Fibroblast of lung (primary cell): ENCODE data around the gene LRR1. TPM values are rescaled to one million over a fixed set of nuclear protein-coding genes. Genes with fewer than 3 reads are reported as not detected.

Source experiments
- DNase-seq, 2 donors: peaks; one replicate each; pipeline versions ENCODE4 v3.0.0 to v3.0.0-alpha.2; 2010; ENCODE audit warnings: low read depth in 2 of 2
- H2AFZ ChIP-seq: 2 replicates; pipeline ENCODE4 v1.5.1; 2012; ENCODE audit warnings: low read length, control low read depth, inconsistent platforms
- H3K27ac ChIP-seq: 2 replicates; pipeline ENCODE4 v1.5.1; 2011; ENCODE audit warnings: low read length, control low read depth; ENCODE audit not compliant: insufficient read depth
- H3K27me3 ChIP-seq: 2 replicates; pipeline ENCODE4 v1.5.1; 2011; ENCODE audit warnings: mild to moderate bottlenecking, low read length; ENCODE audit not compliant: control insufficient read depth, insufficient read depth
- H3K36me3 ChIP-seq: 2 replicates; pipeline ENCODE4 v1.5.1; 2011; ENCODE audit warnings: low read length; ENCODE audit not compliant: control insufficient read depth, insufficient read depth
- H3K4me1 ChIP-seq: 2 replicates; pipeline ENCODE4 v1.5.1; 2011; ENCODE audit warnings: low read length; ENCODE audit not compliant: control insufficient read depth, insufficient read depth; ENCODE audit errors: extremely low read depth
- H3K4me2 ChIP-seq: 2 replicates; pipeline ENCODE4 v1.5.1; 2011; ENCODE audit warnings: low read length, control low read depth; ENCODE audit not compliant: insufficient read depth; ENCODE audit errors: extremely low read depth
- H3K4me3 ChIP-seq, 4 experiments: fragments of 200-600 bp in 1 of 4; sonication (generic) in 1 of 4; replicated peaks in 1 of 4; 2 replicates each; pipeline ENCODE4 v1.5.1; 2011 to 2016; ENCODE audit warnings: low read length in 4 of 4, low read depth in 3 of 4, mild to moderate bottlenecking in 3 of 4, control low read depth in 2 of 4, inconsistent platforms in 1 of 4, mixed read lengths in 1 of 4; ENCODE audit not compliant: insufficient read depth in 1 of 4; ENCODE audit errors: control extremely low read depth in 1 of 4
- H3K79me2 ChIP-seq: 2 replicates; pipeline ENCODE4 v1.5.1; 2012; ENCODE audit warnings: mild to moderate bottlenecking, low read length, inconsistent platforms; ENCODE audit not compliant: control insufficient read depth, insufficient read depth
- H3K9ac ChIP-seq: 2 replicates; pipeline ENCODE4 v1.5.1; 2011; ENCODE audit warnings: mild to moderate bottlenecking, low read length, control low read depth; ENCODE audit not compliant: insufficient read depth
- H3K9me3 ChIP-seq: 2 replicates; pipeline ENCODE4 v1.5.1; 2012; ENCODE audit warnings: low read depth, low read length; ENCODE audit not compliant: control insufficient read depth, insufficient read depth
- H4K20me1 ChIP-seq: 2 replicates; pipeline ENCODE4 v1.5.1; 2011; ENCODE audit warnings: low read length; ENCODE audit not compliant: control insufficient read depth, insufficient read depth; ENCODE audit errors: extremely low read depth
- EZH2 ChIP-seq: IDR thresholded peaks from 2 replicates; pipeline ENCODE4 v1.5.1; 2012; ENCODE audit warnings: low read length, control low read depth, mild to moderate bottlenecking; ENCODE audit errors: missing control alignments
- polyA plus RNA-seq, 2 donors: library from polyadenylated mRNA; depleted of rRNA in 1 of 2; stranded (reverse) in 1 of 2; unstranded in 1 of 2; fragments of >200 nt; gene quantifications; 2 replicates each; pipeline ENCODE4 v1.2.1, GENCODE V29; 2011 to 2012; ENCODE audit warnings: missing spikeins in 1 of 2
- total RNA-seq: library from RNA; depleted of rRNA; stranded (reverse); fragments of >200 nt; gene quantifications from 2 replicates; pipeline ENCODE4 v1.2.1, GENCODE V29; 2014
- TF ChIP-seq, protein P1 (sequence below), 2 donors: IDR thresholded peaks in 1 of 2; conservative IDR thresholded peaks in 1 of 2; 1 replicate in 1 of 2; 2 replicates in 1 of 2; pipeline ENCODE4 v1.5.1; 2011 to 2012; ENCODE audit warnings: low read length in 2 of 2, control low read depth in 1 of 2, inconsistent platforms in 1 of 2, low read depth in 1 of 2, mild to moderate bottlenecking in 1 of 2

LRR1 gene
- total and polyA plus RNA-seq, 2 donors (not counting 1 experiment from before 2014, with no cell fraction given) = 10.7 to 10.9 TPM

GRCh38 chr14:49637534-49638078 lies 38.9 kb downstream of the LRR1 start:
- Histone ChIP-seq H3K9ac (no peak overlapping the region), H3K27ac (no peak overlapping the region), H3K4me2 (no peak overlapping the region), H2AFZ (no peak overlapping the region), H3K4me1 (peaks cover 2% of the 10 kb centered on the region), H3K9me3 (no peaks in the 10 kb centered on the region), H3K4me3 (no peak overlapping the region), H3K27me3 (no peaks in the 10 kb centered on the region), H3K79me2 (peaks cover 45% of the 10 kb centered on the region), H3K36me3 (peaks cover 4% of the 10 kb centered on the region), H4K20me1 (no peaks in the 10 kb centered on the region)
- TF ChIP-seq, protein P1, sequence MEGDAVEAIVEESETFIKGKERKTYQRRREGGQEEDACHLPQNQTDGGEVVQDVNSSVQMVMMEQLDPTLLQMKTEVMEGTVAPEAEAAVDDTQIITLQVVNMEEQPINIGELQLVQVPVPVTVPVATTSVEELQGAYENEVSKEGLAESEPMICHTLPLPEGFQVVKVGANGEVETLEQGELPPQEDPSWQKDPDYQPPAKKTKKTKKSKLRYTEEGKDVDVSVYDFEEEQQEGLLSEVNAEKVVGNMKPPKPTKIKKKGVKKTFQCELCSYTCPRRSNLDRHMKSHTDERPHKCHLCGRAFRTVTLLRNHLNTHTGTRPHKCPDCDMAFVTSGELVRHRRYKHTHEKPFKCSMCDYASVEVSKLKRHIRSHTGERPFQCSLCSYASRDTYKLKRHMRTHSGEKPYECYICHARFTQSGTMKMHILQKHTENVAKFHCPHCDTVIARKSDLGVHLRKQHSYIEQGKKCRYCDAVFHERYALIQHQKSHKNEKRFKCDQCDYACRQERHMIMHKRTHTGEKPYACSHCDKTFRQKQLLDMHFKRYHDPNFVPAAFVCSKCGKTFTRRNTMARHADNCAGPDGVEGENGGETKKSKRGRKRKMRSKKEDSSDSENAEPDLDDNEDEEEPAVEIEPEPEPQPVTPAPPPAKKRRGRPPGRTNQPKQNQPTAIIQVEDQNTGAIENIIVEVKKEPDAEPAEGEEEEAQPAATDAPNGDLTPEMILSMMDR (conservative IDR thresholded peaks at IDR 0.05 in 1 of 2, IDR thresholded peaks at IDR 0.05 in 1 of 2; ENCODE audit: low read depth in 1 of 2, low read length in 2 of 2) = no peak
- no peak for TF ChIP-seq EZH2
- DNase-seq = no peak

DNA sequence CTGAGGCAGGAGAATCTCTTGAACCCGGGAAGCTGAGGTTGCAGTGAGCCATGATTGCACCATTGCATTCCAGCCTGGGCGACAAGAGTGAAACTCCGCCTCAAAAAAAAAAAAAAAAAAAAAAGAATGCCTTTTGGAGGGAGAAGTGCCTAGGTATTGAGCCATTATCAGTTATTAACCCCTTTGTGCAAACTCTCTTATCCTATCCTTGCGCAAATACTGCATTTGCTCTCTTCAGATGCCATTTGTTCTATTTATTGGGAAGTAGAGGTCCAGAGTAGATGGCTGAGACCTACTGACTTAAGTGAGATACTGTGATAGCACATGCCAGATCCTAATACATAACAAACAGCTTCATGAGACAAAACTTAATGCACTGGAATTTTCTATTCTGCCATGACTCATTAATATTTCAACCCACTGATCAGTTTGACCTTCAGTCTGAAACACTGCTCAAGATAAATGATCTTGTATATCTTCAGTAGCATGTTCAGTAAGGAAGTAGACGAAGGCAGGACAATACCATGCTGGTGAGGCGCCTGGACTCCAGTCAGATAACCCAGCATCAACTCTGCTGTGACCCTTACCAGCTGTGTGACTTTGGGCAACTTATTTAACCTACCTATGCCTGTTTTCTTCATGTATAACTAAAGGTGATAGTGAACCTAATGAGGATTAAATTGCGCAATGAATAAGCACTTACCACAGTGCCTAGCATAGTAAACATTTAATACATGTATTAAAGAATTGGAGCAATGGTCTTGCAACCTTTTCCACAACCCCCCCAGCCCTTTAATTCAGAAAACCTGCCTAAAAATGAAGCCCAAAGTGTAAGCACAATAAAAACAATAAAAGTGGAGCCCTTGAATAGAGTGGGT lies 42.0 kb downstream of the LRR1 start:
- H3K9me3 ChIP-seq = no peaks in the 10 kb centered on the region
- TF ChIP-seq, protein P1 (conservative IDR thresholded peaks at IDR 0.05 in 1 of 2, IDR thresholded peaks at IDR 0.05 in 1 of 2; ENCODE audit: low read depth in 1 of 2, low read length in 2 of 2) = no peak
- no peak for TF ChIP-seq EZH2
- peaks cover 4% of the 10 kb centered on the region for H3K36me3 ChIP-seq
- H3K9ac ChIP-seq = no peak overlapping the region
- H3K4me3 ChIP-seq = no peak overlapping the region
- H3K27me3 ChIP-seq = no peaks in the 10 kb centered on the region
- peaks cover 2% of the 10 kb centered on the region for H3K4me1 ChIP-seq
- H3K79me2 ChIP-seq = peaks cover 34% of the 10 kb centered on the region
- no peak overlapping the region for H2AFZ ChIP-seq
- H3K4me2 ChIP-seq = no peak overlapping the region
- H3K27ac ChIP-seq = no peak overlapping the region
- H4K20me1 ChIP-seq = no peaks in the 10 kb centered on the region
- no peak for DNase-seq

GRCh38 chr14:49641697-49642129 lies 43.0 kb downstream of the LRR1 start:
- H3K9me3 ChIP-seq = no peaks in the 10 kb centered on the region
- peaks cover 2% of the 10 kb centered on the region for H3K4me1 ChIP-seq
- no peak overlapping the region for H3K9ac ChIP-seq
- TF ChIP-seq EZH2 = no peak
- TF ChIP-seq, protein P1 (conservative IDR thresholded peaks at IDR 0.05 in 1 of 2, IDR thresholded peaks at IDR 0.05 in 1 of 2; ENCODE audit: low read depth in 1 of 2, low read length in 2 of 2) = no peak
- H3K4me2 ChIP-seq = no peak overlapping the region
- H2AFZ ChIP-seq = no peak overlapping the region
- H3K36me3 ChIP-seq = peaks cover 4% of the 10 kb centered on the region
- no peaks in the 10 kb centered on the region for H4K20me1 ChIP-seq
- H3K4me3 ChIP-seq = no peak overlapping the region
- H3K27ac ChIP-seq = no peak overlapping the region
- peak; percentile 23 to 63 for DNase-seq
- no peaks in the 10 kb centered on the region for H3K27me3 ChIP-seq
- peaks cover 25% of the 10 kb centered on the region for H3K79me2 ChIP-seq
